HepG2 (cell line): ENCODE results near the gene HDGFL2. TPM values are rescaled to one million over a fixed set of nuclear protein-coding genes. Genes with fewer than 3 reads are reported as not detected.

Source experiments
- CREM ChIP-seq, 2 experiments: sonication (generic) in 1 of 2; formaldehyde crosslinking in 1 of 2; IDR thresholded peaks; 2 replicates each; pipeline versions ENCODE4 v1.4.0 to v1.6.1; 2016 to 2020; ENCODE audit warnings: antibody characterized with exemption in 1 of 2, mild to moderate bottlenecking in 1 of 2, missing genetic modification reagents in 1 of 2
- HDAC6 ChIP-seq: fragments of 200-600 bp; sonication (generic); IDR thresholded peaks from 2 replicates; pipeline ENCODE4 v1.7.0; 2017; ENCODE audit warnings: mild to moderate bottlenecking, antibody characterized with exemption, low read length, low read depth
- SETDB1 ChIP-seq: sonication (generic); formaldehyde crosslinking; IDR thresholded peaks from 2 replicates; pipeline ENCODE4 v1.5.1; 2020; ENCODE audit warnings: missing genetic modification reagents, mild to moderate bottlenecking, borderline replicate concordance
- polyA plus RNA-seq, 8 experiments: library from polyadenylated mRNA; depleted of rRNA in 3 of 8; stranded (reverse) in 7 of 8; unstranded in 1 of 8; fragments of >200 nt; fragmentation: Illumina TruSeq in 4 of 8; extraction: Trizol in 4 of 8; gene quantifications; 2 replicates each; pipeline versions ENCODE4 v1.2.1 to v1.2.3, GENCODE V29; 2011 to 2016; ENCODE audit warnings: low read depth in 4 of 8, missing spikeins in 1 of 8, mixed read lengths in 1 of 8; ENCODE audit not compliant: insufficient read depth in 1 of 8
- total RNA-seq, 5 experiments: library from RNA; depleted of rRNA; stranded (reverse); fragments of >200 nt; fragmentation: Illumina TruSeq; extraction: Trizol; gene quantifications; 2 replicates each; pipeline ENCODE4 v1.2.3, GENCODE V29; 2016; ENCODE audit warnings: low read depth in 1 of 5
- TF ChIP-seq, protein P1 (sequence below): sonication (generic); formaldehyde crosslinking; IDR thresholded peaks from 2 replicates; pipeline ENCODE4 v1.4.0; 2020; ENCODE audit warnings: missing genetic modification reagents
- TF ChIP-seq, protein P2 (sequence below): sonication (generic); formaldehyde crosslinking; IDR thresholded peaks from 2 replicates; pipeline ENCODE4 v1.4.0; 2020; ENCODE audit warnings: missing genetic modification reagents
- TF ChIP-seq, protein P3 (sequence below): sonication (generic); formaldehyde crosslinking; IDR thresholded peaks from 2 replicates; pipeline ENCODE4 v1.8.1; 2023; ENCODE audit warnings: mild to moderate bottlenecking, missing genetic modification reagents

HDGFL2 gene
- total and polyA plus RNA-seq, 2 of the 13 experiments (the other 11 are each of a cell fraction or from before 2014, with no cell fraction given): 20.0 to 51.1 TPM

DNA sequence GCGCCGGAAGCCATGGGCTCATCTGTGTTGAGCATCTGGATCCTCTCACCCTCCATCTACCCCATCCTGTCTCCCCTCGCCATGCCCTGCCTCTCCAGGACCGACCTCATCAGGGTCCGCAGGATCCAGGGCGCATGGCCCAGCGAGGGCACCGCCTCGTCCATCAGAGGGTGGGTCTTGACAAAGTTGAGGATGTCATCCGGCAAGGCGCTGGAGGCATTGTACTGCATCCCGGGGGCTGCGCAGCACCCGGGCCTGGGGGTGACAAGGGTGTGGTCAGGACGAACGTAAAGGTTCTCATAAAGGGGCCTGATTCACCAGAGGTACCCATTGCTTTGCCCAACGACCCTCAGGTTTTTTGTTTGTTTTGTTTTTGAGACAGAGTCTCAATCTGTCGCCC is 77.9 kb downstream of the HDGFL2 start (continued):
- TF ChIP-seq, protein P1, sequence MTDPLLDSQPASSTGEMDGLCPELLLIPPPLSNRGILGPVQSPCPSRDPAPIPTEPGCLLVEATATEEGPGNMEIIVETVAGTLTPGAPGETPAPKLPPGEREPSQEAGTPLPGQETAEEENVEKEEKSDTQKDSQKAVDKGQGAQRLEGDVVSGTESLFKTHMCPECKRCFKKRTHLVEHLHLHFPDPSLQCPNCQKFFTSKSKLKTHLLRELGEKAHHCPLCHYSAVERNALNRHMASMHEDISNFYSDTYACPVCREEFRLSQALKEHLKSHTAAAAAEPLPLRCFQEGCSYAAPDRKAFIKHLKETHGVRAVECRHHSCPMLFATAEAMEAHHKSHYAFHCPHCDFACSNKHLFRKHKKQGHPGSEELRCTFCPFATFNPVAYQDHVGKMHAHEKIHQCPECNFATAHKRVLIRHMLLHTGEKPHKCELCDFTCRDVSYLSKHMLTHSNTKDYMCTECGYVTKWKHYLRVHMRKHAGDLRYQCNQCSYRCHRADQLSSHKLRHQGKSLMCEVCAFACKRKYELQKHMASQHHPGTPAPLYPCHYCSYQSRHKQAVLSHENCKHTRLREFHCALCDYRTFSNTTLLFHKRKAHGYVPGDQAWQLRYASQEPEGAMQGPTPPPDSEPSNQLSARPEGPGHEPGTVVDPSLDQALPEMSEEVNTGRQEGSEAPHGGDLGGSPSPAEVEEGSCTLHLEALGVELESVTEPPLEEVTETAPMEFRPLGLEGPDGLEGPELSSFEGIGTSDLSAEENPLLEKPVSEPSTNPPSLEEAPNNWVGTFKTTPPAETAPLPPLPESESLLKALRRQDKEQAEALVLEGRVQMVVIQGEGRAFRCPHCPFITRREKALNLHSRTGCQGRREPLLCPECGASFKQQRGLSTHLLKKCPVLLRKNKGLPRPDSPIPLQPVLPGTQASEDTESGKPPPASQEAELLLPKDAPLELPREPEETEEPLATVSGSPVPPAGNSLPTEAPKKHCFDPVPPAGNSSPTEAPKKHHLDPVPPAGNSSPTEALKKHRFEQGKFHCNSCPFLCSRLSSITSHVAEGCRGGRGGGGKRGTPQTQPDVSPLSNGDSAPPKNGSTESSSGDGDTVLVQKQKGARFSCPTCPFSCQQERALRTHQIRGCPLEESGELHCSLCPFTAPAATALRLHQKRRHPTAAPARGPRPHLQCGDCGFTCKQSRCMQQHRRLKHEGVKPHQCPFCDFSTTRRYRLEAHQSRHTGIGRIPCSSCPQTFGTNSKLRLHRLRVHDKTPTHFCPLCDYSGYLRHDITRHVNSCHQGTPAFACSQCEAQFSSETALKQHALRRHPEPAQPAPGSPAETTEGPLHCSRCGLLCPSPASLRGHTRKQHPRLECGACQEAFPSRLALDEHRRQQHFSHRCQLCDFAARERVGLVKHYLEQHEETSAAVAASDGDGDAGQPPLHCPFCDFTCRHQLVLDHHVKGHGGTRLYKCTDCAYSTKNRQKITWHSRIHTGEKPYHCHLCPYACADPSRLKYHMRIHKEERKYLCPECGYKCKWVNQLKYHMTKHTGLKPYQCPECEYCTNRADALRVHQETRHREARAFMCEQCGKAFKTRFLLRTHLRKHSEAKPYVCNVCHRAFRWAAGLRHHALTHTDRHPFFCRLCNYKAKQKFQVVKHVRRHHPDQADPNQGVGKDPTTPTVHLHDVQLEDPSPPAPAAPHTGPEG (CRISPR knock-in tag): no peak
- TF ChIP-seq SETDB1 (no peak), CREM (IDR thresholded peaks at IDR 0.05) (no peak), CREM (CRISPR knock-in tag; IDR thresholded peaks at IDR 0.05) (no peak), HDAC6 (no peak)
- TF ChIP-seq, protein P2, sequence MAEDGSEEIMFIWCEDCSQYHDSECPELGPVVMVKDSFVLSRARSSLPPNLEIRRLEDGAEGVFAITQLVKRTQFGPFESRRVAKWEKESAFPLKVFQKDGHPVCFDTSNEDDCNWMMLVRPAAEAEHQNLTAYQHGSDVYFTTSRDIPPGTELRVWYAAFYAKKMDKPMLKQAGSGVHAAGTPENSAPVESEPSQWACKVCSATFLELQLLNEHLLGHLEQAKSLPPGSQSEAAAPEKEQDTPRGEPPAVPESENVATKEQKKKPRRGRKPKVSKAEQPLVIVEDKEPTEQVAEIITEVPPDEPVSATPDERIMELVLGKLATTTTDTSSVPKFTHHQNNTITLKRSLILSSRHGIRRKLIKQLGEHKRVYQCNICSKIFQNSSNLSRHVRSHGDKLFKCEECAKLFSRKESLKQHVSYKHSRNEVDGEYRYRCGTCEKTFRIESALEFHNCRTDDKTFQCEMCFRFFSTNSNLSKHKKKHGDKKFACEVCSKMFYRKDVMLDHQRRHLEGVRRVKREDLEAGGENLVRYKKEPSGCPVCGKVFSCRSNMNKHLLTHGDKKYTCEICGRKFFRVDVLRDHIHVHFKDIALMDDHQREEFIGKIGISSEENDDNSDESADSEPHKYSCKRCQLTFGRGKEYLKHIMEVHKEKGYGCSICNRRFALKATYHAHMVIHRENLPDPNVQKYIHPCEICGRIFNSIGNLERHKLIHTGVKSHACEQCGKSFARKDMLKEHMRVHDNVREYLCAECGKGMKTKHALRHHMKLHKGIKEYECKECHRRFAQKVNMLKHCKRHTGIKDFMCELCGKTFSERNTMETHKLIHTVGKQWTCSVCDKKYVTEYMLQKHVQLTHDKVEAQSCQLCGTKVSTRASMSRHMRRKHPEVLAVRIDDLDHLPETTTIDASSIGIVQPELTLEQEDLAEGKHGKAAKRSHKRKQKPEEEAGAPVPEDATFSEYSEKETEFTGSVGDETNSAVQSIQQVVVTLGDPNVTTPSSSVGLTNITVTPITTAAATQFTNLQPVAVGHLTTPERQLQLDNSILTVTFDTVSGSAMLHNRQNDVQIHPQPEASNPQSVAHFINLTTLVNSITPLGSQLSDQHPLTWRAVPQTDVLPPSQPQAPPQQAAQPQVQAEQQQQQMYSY: no peak
- TF ChIP-seq, protein P3, sequence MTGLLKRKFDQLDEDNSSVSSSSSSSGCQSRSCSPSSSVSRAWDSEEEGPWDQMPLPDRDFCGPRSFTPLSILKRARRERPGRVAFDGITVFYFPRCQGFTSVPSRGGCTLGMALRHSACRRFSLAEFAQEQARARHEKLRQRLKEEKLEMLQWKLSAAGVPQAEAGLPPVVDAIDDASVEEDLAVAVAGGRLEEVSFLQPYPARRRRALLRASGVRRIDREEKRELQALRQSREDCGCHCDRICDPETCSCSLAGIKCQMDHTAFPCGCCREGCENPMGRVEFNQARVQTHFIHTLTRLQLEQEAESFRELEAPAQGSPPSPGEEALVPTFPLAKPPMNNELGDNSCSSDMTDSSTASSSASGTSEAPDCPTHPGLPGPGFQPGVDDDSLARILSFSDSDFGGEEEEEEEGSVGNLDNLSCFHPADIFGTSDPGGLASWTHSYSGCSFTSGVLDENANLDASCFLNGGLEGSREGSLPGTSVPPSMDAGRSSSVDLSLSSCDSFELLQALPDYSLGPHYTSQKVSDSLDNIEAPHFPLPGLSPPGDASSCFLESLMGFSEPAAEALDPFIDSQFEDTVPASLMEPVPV (CRISPR knock-in tag): no peak
